NK-92 (cell line): ENCODE results near the gene TMEM147.

ENCODE experiments used
- DNase-seq: peaks from one replicate; lab custom pipeline; 2025; ENCODE audit not compliant: unreplicated experiment; lab: John Stamatoyannopoulos, UW

The TMEM147 gene

DNA sequence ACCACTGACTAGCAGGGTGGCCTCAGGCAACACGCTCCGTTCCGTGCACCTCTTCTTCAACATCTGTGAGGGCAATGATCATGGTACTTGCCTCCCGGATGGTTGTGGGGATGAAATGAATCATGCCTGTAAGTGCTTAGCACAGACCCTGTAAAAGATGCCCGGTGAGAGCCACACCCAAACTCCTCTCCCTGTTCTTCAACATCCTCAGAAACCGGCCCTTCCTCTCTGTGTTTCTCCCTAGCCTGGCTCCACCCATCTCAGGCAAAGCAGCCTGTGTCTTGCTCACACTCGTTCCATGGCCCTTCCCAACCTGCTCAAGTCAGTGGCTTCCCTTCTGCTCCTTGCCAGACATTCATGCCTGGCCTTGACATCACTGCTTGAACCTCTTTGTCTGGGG lies 26.1 kb upstream of the TMEM147 start:
- DNase-seq = no peak

DNA sequence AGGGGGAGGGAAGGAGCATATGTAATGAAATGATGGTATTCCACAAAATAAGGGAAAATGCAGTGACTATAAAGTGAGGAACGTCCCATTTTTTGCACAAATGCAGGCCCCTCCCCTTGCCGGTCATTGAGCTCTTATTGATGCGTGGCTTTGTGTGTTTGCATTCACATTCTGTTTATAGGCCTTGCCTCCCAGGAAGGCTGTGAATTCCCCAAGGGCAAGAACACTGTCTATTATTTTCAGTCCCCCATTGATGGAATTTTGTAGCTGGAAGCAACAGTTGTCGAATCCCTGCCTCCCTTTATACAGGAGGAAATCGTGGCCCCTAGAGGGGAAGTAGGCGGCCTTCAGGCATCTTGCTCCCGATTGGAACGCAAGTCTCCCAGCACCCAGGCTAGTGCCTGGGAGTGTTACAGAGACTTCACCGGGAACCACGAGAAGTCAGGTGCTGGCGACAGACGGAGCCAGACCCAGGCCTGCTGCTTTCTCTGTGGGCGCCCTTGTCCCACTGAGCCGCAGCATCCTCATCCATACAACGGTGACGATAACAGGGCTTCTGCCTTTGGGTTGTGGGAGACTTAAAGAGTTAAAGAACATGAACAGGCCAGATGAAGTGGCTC lies 24.2 kb upstream of the TMEM147 start:
- no peak for DNase-seq

DNA sequence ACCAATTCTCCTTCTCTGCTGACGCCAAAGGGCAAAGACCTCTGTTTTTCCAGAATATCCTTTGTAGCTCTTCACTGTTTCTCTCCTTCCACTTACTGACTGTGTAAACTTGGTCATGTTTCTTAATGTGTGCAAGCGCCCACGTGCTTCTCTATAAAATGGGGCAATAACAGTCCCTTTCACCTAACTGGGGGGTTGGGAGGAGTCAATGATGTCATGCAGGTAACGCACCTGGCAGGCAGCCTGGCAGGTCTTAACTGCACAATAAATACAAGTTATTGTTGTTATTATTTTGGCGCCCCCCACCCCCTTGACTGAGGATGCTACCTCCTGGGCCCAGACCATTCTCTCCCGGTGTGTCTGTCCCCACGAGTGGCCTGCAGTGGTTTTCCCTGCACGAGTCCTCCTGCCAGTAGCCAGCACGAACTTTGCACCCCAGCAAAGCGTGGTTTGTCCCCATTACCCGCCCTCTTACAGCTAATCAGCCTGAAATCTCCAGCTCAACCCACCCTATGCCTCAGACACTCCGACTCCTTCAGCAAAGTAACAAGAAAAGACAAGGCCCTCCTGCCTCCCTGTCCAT lies 22.6 kb upstream of the TMEM147 start:
- DNase-seq = no peak

DNA sequence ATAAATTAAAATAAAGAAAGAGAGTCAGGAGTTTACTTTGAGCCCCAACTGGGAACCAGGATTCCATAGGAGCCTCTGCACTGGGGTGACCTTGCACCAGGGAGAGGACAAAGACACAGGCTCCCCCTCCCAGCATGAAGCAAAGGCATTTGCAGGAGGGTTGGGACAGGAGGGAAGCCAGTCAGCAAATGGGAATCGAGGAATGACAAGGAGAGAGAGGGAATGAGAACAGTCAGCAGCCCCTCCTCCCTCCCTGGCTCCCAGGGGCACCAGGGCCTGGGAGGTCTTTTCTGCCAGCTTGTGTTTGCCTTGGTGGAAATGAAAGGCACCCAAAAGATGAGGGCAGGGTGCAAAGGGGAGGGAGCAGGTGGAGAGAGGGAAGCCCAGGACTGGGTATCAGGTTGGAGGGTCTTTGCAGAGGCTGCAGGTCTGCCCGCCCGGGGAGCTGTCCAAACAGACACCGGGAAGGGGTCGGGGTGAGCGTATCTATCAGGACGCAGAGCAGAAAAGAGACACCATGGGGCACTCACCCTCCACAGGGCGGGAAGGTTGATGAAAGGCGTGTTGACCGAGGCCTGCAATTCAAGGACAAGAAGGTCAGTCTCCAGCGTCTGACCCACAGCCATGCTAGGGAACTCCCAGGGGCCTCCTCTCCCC lies 21.1 kb upstream of the TMEM147 start:
- DNase-seq = no peak

DNA sequence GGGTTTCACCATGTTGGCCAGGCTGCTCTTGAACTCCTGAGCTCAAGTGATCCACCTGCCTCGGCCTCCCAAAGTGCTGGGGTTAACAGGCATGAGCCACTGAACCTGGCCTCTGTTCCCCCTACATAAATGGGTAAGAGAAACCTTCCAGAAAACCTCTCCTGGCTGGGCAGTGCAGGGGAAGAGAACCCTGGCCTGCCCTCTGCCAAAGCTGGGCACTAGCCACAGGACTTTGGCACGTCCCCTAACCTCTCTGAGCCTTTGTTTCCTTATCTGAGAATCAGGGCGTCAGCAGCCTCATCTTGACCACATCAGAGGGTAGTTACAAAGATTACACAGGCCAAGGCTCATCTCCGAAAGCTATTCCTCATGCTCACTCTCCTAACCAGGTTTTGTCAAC lies 19.6 kb upstream of the TMEM147 start:
- DNase-seq = no peak

DNA sequence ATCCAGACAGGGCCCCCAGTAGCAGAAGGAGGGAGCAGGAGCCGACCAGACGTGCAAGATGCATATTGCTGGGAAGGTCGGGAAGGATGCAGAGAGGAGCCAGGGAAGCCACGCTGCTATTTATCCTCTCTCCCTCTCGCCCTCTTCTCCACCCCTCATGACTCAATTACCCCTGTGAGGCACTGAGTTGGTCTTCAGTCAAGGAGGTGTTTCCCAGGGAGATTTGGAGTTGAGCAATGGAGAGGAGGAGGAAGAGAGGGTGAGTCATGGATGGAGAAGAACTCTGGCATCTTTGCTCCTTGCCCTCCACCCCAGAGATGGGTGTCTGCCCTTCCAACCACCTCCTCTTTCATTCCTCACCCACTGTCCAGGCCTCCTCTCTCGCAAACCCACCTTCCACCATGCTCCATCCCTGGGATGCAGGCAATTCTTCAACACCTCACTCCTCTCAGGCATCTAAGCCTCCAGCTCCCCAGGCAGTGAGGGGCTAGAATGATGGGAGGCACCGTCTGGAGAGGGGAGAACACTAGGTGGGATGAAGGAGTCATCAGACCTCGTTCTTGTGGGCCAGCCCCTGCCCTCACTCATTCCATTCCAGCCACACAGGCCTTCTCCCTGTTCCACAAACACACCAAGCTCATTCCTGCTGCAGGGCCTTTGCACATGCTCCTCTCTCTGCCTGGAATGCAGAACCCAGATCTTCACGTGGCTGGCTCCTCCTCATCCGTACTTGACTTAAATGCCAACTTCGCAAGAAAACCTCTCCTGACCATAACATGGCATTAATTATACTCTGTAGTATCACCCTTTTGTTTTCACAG lies 17.0 kb upstream of the TMEM147 start, which contains the start of gene SBSN:
Gene SBSN (minus strand): TSS at position 94 of the 821 bp plus-strand sequence. CDS start 30 bp downstream, at position 64.
- no peak for DNase-seq

DNA sequence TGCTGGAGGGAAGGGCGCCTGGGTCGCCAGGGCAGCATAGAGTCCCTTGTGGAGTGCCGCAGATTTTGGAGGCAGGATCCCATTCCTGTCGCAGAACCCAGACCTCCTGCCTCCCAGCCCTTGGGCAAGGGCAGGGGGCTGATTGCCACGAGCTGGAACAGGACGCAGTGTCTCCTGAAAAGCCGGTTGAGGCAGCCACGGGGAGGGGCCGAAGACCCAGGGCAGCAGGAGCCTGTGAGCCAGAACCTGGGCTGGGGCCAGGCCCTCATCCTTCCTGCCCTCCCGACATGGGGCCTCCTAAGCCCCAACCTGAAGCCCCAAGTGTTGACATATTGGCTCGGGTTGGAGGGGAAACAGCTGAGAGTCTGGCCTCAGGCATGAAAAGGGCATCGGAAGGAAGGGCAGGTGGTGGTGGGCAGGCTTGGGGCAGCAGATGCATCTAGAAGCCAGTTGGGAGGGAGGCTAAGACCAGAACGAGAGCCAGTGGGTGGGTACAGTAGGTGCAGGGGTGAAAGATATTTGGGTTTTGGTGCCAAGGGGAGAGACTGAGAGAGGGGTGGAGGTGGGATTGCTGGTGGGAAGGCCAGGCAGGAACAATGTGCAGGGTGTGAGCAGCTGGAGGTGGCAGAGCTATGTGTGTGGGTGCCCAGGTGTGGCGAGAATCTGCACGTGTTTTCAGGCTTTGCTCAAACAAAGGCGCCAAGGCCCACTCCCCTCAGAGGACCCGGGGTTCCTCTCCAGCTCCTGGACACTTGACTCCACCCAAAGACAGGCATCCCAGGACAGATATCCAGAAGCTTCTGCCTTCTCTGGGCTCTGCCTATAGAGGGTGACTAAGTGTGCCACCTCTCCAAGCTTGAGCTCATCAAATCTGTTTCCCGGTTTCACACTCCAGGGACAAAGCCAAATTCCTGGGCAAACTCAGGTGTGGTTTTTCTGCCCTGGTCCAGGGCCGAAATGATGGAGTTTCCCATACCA lies 15.9 kb upstream of the TMEM147 start:
- DNase-seq = no peak

- no peak for DNase-seq
Measured at GRCh38 chr19:35531291-35531690, 14.1 kb upstream of the TMEM147 start.

DNA sequence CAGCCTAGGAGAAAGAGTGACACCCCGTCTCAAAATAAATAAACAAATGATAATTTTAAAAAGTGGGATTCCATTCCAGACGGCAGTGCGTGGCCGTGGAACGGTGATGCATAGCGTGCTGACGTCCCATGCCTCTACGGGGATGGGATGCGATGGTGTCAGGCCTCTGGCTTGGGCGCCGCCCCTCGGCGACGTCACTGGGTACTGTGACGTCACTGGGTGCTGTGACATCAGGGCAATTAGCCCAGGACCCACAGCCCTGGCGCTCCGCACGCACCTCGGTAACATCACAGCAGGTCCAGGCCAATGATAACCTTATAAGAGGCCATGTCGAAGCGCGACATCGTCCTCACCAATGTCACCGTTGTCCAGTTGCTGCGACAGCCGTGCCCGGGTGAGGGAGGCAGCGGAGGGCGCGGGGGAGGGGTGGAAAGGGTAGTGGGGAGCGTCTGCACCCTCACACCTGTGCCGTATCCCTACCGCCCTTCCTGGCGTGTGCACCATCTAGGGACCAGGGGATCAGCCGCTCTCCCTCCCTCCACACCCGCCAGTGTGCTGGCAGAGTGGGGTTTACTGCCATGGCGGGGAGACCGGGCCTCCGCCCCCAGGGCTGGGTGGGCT lies 12.1 kb upstream of the TMEM147 start, which contains the start of gene GAPDHS:
Gene GAPDHS (plus strand): TSS at position 256 of the 621 bp plus-strand sequence. CDS start 72 bp downstream, at position 328.
- no peak for DNase-seq

DNA sequence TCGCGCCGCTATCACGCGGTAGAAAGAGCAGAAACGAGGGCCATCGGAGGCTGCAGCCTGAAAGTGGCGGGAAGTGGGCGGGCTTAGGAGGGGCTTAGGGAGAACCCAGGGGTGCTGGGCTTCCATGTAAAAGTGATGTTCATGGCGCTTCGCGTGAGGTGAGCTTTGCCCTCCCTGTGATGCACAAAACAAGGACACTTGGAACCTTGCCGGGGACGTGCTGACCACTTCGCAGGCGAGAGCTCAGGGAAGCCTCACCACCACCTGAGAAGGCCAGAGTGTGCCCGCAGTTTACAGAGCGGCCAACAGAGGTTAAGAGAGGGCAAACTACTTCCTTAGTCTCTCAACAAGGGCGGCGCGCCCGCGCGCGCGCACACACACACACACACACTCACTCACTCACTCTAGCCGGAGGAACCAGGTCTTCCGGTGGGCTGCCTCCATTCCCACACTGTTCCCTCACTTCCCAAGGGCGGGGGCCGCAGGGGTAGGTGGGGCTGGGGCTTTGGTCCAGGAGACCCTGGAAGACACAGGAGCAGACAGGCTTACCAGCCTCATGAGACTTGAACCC lies 11.5 kb upstream of the TMEM147 start:
- no peak for DNase-seq

DNA sequence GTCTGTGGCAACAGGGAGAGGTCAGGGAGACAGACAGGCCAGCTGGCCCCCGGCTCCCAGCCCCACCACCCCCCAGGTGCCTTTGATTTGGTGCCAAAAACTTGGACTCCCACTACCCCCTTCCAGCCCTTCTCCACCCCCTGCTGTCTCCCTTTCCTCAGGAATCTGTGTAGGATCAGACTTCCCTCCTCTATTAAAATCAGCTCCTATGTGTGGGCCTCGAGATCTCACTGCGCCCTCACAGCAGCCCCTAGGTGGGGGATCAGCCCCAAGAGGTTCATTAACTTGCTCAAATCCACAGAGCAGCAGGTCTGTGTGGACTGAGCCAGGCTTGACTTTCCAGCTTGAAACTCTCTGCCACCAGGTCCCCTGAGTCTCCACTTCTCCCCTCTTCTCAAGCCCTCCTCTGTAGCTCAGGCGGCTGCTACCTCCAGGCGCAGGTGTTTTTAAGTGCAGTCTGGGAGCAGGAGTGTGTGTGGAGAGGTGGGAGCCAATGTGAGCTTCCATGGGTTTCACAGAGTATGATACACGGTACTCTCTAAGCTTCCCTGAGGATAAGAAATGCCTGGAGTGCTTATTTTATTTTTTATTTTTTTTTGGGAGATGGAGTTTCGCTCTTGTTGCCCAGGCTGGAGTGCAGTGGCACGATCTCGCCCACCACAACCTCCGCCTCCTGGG lies 10.5 kb upstream of the TMEM147 start:
- DNase-seq = no peak

DNA sequence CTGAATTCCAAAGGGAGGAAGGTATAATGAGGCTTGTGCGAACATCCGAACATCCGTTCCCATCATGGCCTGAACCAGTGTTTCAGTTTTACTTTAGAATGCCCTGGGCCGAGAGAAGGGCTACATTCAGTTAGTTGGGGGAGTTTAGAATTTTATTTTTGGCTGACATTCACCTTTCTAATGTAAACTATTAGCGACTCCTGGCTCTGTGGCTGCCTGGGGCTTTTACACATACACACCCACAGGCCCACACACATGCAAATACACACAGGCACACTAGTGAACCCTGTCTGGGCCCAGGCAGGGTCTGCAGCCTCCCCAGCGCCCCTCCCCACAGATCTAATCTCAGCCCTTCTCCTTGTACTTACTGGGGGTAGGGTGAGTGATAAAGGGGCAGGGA lies 6.1 kb upstream of the TMEM147 start:
- DNase-seq = no peak

DNA sequence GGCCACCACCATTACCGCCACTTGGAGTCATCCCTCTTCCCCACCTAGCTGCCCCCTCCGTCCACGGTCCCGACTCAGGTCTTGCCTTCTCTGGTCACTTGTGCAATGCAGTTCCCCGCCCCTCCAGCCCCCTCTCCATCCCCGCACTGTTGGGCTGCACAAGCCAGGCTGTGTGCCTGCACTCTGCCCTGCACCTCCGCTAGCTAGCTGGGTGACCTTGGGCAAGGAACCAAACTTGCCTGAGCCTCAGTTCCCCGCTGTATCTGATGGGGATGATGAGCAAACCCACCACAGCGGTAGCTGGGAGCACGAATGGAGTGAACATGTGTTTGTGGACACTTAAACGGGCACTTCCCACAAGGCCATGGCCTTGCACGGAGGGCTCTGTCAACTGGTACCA lies 5.6 kb upstream of the TMEM147 start:
- no peak for DNase-seq

GRCh38 chr19:35540356-35540927 lies 5.0 kb upstream of the TMEM147 start:
- DNase-seq = no peak

DNA sequence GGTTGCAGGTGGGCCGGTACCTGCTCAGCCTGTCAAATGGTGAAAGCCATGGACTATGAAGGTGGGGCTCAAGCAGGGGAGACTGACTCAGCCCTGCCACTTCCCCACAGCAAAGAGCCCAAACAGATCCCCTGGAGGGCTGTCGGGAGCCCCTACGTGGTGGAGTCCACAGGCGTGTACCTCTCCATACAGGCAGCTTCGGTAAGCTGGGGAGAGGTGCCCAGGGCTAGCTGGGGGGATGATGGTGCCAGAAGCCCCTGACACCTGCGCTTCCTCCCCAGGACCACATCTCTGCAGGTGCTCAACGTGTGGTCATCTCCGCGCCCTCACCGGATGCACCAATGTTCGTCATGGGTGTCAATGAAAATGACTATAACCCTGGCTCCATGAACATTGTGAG lies 3.2 kb upstream of the TMEM147 start:
- DNase-seq = no peak

DNA sequence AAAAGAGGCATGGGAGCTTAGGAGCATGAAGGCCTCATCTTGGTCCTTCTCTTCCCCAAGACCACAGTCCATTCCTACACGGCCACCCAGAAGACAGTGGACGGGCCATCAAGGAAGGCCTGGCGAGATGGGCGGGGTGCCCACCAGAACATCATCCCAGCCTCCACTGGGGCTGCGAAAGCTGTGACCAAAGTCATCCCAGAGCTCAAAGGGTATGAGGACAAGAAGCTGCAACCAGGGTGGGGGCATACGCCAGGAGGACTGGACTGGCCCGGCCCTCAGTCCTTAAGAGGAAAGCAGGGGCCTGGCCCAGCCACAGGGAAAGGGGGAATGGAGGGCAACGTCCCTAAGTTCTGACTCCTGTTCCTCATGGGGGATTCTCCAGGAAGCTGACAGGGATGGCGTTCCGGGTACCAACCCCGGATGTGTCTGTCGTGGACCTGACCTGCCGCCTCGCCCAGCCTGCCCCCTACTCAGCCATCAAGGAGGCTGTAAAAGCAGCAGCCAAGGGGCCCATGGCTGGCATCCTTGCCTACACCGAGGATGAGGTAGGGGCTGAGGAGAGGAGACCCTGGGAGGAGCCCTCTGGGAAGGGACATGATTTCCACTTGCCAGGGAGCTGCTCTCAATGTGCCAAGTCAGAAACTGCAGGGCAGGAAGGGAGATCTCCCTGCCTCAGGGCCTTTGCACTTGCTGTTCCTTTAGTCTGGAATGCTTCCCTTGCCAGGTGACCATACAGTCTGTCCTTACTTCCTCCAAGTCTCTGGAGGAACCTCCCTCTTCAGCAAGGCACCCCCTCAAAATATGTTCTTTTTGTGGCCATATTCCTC lies 1.9 kb upstream of the TMEM147 start:
- no peak for DNase-seq

- DNase-seq = no peak
Measured at GRCh38 chr19:35544110-35544802, 1.2 kb upstream of the TMEM147 start.
